NCI-H2171 (cell line): ENCODE measurements around the gene FGF10.

Experiments
- DNase-seq: peaks from one replicate; lab custom pipeline; 2025; lab: John Stamatoyannopoulos, UW

Gene FGF10

GRCh38 chr5:44389090-44389822, at the start of gene FGF10:
Gene FGF10, minus strand, starts transcription at chr5:44389420. Its CDS starts 738 bp downstream, at chr5:44388682.
- DNase-seq = peak; percentile 5

DNA sequence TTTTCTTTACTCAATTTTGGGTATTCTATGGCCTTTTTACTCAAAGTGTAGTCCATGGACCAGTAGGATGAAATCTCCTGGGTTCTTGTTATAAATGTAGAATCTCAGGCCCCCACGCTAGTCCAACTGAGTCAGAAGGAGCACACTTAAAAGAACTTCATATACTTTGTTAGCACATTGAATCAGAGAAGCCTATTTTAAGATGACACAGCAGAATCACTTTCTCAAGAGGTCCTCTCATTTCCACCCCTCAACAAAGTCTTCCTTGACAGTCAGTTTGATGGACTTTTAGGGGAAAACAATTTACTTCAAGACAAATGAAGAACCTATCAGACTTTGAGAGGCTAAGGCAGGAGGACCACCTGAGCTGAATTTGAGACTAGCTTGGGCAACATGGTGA, 37.7 kb upstream of the FGF10 start:
- no peak for DNase-seq

- DNase-seq = no peak
Observed at GRCh38 chr5:44412286-44412685, 23.1 kb upstream of the FGF10 start.

GRCh38 chr5:44402084-44402483, 12.9 kb upstream of the FGF10 start:
- DNase-seq = no peak

- no peak for DNase-seq
Observed at GRCh38 chr5:44401611-44402010, 12.4 kb upstream of the FGF10 start.

- DNase-seq = no peak
Observed at GRCh38 chr5:44398382-44398781, 9.2 kb upstream of the FGF10 start.

DNA sequence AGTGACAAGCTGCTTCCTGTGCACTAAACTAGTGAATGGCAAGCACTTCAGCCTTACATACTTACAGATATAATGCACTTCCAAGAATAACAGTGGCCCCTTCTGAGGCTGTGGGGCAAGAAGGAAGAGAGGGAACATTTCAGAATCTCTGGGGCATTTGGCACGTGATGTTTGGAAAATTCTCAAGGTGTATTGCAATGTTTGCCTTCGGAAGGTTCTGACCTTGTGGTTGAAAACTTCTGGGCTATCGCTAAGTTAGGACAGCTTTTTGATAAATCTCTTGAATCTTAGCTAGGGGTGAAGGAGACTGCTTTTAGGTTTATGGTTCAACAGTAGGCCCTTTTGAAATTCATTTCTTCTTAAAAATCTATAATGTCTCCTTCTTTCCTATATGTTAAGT, 7.1 kb upstream of the FGF10 start:
- DNase-seq = no peak

DNA sequence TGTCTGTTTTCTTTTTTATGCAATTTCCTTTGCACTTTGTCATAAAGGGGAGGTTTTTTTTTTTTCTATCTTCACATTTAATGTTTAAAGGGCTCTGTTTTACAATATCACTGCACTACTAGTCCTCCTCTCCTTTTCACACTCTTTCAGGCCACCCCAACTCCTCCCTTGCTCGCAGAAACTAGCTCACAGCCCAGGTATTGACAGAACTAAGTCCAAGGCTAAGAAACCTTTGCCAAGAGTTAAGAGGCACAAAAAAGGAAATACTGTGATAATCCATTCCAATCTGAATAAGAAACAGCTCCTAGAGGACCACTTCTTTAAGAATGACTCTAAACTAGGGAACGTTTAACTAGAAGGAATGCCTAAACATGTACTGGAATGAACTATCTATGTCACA, 1.1 kb upstream of the FGF10 start:
- no peak for DNase-seq

GRCh38 chr5:44389823-44390143, 563 bp upstream of the FGF10 start:
- DNase-seq = no peak

GRCh38 chr5:44388321-44389089, 715 bp downstream of the FGF10 start:
- no peak for DNase-seq

DNA sequence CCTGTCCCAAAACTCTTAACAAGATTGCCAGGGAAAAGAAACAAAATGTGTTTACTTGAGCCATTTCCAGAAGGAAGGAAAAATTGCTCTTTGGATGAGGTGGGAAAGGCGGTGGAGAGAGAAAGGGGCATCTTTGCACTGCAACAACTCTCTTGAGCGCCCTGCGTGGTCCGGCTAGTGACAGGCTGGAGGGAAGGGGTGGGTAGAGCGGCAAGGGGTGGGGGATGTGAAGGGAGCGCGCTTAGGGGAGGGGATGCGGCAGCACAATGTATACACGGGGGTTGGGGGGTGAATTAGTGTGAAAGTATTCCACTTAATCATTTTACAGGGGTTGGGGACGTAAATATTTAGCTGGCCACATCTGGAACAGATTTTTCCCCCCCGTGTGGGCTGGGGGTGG, 1.3 kb downstream of the FGF10 start:
- DNase-seq = no peak

DNA sequence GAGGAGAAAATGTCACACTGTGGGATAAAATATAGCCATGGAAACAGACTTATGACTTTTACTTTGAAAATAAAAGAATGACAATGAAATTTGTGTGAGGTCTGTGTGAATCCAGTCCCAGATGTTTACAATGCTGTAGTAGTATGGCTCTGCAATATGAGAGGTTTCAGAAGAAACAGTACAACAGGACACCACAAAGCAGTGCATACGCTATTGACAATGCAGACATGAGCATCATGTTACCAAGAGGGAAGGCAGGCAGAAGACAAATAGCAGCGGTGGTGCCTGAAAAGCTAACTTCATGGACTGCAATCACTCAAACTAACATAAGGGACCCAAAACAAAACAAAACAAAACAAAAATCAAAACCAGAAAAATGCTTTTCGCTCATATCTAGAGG, 1.8 kb downstream of the FGF10 start:
- DNase-seq = no peak

GRCh38 chr5:44385291-44385900, 3.8 kb downstream of the FGF10 start:
- no peak for DNase-seq

DNA sequence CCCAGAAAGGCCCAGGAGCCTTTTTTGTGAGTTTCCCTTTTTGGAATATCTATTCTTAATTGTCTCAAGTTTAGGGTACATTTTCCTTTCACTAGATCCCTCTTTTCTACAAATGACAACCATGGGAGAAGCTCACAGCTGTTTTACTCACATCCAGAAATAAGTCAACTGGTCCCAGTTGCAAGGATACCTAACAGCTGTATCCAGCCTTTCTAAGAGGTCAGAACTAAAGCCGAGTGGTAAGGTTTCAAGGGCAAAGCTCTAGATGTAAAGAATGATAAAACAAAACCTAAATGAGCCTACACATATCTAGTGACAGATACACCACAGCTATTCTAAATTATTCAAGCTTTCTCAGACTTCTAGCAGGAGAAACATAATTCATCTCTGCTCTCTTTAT, 4.4 kb downstream of the FGF10 start:
- no peak for DNase-seq

DNA sequence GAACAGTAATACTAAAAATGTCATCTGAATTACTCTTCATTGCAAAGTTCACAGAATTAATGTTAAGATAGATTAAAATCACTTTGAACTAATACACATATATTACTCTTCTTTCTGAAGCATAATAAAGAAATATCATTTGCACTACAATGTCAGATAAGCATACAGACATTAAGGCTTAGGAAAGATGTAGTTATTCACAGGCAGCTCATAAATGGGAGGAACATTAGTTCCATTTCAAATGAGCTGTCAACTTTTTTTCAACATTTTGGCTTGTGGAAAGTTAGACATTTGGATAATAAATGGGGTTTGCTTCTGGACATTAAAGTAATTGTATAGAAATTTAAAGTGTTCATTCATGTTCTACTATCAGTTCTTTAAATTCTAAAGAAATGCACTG, 6.3 kb downstream of the FGF10 start:
- no peak for DNase-seq

GRCh38 chr5:44377057-44377456, 12.2 kb downstream of the FGF10 start:
- no peak for DNase-seq

GRCh38 chr5:44372028-44372427, 17.2 kb downstream of the FGF10 start:
- DNase-seq = no peak

- no peak for DNase-seq
Observed at GRCh38 chr5:44367203-44367602, 22.0 kb downstream of the FGF10 start.

DNA sequence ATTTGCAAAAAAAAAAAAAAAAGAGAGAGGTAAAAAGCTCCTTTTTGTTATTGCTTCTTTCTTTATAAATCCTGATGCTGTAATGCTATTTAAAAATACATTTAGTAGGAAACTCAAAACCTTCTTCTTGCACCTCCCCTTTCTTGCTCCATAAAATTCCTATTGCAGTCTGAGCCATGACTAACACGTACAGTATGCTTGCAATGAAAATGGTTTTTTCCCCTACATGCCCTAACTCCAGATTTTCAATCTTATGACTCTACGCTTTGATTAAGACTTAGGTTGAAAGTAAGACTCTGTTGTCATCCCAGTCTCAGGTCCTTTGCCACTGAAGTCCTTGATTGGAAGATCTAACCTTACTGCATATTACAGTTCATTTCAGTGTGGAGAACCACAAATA, 23.9 kb downstream of the FGF10 start:
- no peak for DNase-seq

- no peak for DNase-seq
Observed at GRCh38 chr5:44364097-44364496, 25.1 kb downstream of the FGF10 start.

DNA sequence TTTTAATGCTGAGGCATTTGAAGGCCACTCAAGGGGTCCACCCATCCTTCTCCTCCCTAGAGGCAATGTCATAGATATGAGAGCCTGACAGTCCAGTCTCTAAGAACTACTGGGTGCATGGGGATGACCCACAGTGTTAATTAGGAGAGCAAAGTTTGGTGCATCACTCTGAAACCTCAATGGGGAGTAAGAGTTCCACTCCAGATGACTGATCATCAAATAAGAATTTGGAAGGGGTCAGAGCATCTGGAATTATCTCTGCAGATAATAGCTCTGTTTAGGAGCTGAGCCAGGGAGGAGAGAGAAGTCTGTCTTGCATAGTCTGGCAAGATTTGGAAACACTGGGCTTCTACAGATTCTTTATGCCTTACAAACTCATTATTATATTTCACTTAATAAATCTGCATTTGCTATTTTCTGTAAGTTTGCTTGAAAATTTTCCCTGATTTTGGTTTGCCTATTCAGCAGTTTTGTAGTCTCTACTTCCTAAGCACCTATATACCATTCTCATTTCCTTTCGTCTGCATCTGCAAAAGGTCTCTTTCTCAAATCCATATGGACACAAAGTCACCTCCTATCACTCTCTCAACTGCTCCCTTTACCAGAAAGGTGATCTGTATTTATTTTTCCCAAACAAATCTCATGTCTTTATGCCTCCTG, 27.7 kb downstream of the FGF10 start:
- no peak for DNase-seq

- no peak for DNase-seq
Observed at GRCh38 chr5:44360919-44361318, 28.3 kb downstream of the FGF10 start.

DNA sequence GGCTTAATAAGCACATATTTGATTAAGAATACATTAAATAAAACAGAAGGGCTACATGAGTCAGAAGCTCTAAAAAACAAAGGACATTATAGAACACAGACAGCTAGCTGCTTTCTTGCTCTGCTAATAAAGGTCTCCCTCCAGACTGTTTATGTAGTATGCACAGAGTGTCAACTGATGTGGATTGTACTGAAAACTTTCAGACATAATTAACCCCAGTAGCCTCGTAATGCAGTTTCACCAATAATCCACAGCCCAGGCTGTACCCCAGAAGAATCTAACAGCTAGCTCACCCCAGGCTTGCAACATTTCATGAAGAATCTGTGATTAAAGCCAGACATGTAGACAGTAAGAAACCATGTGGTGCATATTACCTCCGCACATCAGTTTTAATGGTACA, 30.8 kb downstream of the FGF10 start:
- DNase-seq = no peak
